Trophoblast cell (in vitro differentiated cells and primary cell): ENCODE data around the gene IL1R1.

ENCODE experiments used
- DNase-seq, 2 donors: peaks; one replicate each; pipeline ENCODE4 v3.0.0-alpha.2; 2016
- H2AFZ ChIP-seq: 2 replicates; pipeline ENCODE4 v1.6.1; 2013; ENCODE audit warnings: low read length, moderate library complexity, mild to moderate bottlenecking; ENCODE audit not compliant: insufficient read depth, poor library complexity
- H2AK5ac ChIP-seq: 2 replicates; pipeline ENCODE4 v1.6.1; 2013; ENCODE audit warnings: mild to moderate bottlenecking, low read length
- H2BK120ac ChIP-seq: 2 replicates; pipeline ENCODE4 v1.6.1; 2013; ENCODE audit warnings: low read length, mild to moderate bottlenecking, moderate library complexity; ENCODE audit not compliant: insufficient read depth, poor library complexity
- H2BK12ac ChIP-seq: 2 replicates; pipeline ENCODE4 v1.6.1; 2013; ENCODE audit warnings: mild to moderate bottlenecking, low read length, moderate library complexity
- H2BK5ac ChIP-seq: 2 replicates; pipeline ENCODE4 v1.6.1; 2013; ENCODE audit warnings: low read length, low read depth, moderate library complexity, mild to moderate bottlenecking; ENCODE audit not compliant: poor library complexity
- H3K14ac ChIP-seq: 2 replicates; pipeline ENCODE4 v1.6.1; 2013; ENCODE audit warnings: mild to moderate bottlenecking, low read length
- H3K18ac ChIP-seq: 2 replicates; pipeline ENCODE4 v1.6.1; 2013; ENCODE audit warnings: mild to moderate bottlenecking, low read length
- H3K23ac ChIP-seq: 2 replicates; pipeline ENCODE4 v1.6.1; 2013; ENCODE audit warnings: low read length
- H3K27ac ChIP-seq: 2 replicates; pipeline ENCODE4 v1.5.1; 2013; ENCODE audit warnings: low read depth, mild to moderate bottlenecking, inconsistent platforms, low read length, moderate library complexity
- H3K27me3 ChIP-seq: 2 replicates; pipeline ENCODE4 v1.6.1; 2013; ENCODE audit warnings: inconsistent platforms, mild to moderate bottlenecking, low read length, moderate library complexity; ENCODE audit not compliant: insufficient read depth
- H3K36me3 ChIP-seq, 2 experiments: 1 replicate in 1 of 2; 2 replicates in 1 of 2; pipeline ENCODE4 v1.6.1; 2013; ENCODE audit warnings: low read length in 2 of 2, mild to moderate bottlenecking in 2 of 2, moderate library complexity in 1 of 2; ENCODE audit not compliant: insufficient read depth in 2 of 2, control insufficient read depth in 1 of 2
- H3K4ac ChIP-seq: 2 replicates; pipeline ENCODE4 v1.6.1; 2013; ENCODE audit warnings: low read depth, mild to moderate bottlenecking, low read length, moderate library complexity
- H3K4me1 ChIP-seq, 2 experiments: 1 replicate in 1 of 2; 2 replicates in 1 of 2; pipeline ENCODE4 v1.6.1; 2013; ENCODE audit warnings: low read length in 2 of 2, mild to moderate bottlenecking in 2 of 2, moderate library complexity in 1 of 2; ENCODE audit not compliant: insufficient read depth in 2 of 2, control insufficient read depth in 1 of 2
- H3K4me2 ChIP-seq: 2 replicates; pipeline ENCODE4 v1.6.1; 2013; ENCODE audit warnings: inconsistent platforms, mild to moderate bottlenecking, low read length, moderate library complexity
- H3K4me3 ChIP-seq: 2 replicates; pipeline ENCODE4 v1.5.1; 2013; ENCODE audit warnings: mild to moderate bottlenecking, low read depth, low read length, inconsistent platforms
- H3K79me1 ChIP-seq: one replicate; pipeline ENCODE4 v1.6.1; 2013; ENCODE audit warnings: low read length
- H3K79me2 ChIP-seq: 2 replicates; pipeline ENCODE4 v1.6.1; 2013; ENCODE audit warnings: low read length, mild to moderate bottlenecking; ENCODE audit not compliant: control insufficient read depth, insufficient read depth, poor library complexity
- H3K9ac ChIP-seq: 2 replicates; pipeline ENCODE4 v1.6.1; 2013; ENCODE audit warnings: mild to moderate bottlenecking, low read length
- H3K9me3 ChIP-seq: 2 replicates; pipeline ENCODE4 v1.6.1; 2013; ENCODE audit warnings: low read depth, mild to moderate bottlenecking, control low read depth, inconsistent platforms, low read length; ENCODE audit not compliant: insufficient read depth
- H4K12ac ChIP-seq: 2 replicates; pipeline ENCODE4 v1.6.1; 2013; ENCODE audit warnings: low read depth, mild to moderate bottlenecking, low read length, moderate library complexity
- H4K8ac ChIP-seq: 2 replicates; pipeline ENCODE4 v1.6.1; 2013; ENCODE audit warnings: low read depth, mild to moderate bottlenecking, low read length, moderate library complexity
- H4K91ac ChIP-seq: one replicate; pipeline ENCODE4 v1.6.1; 2013; ENCODE audit warnings: low read depth, mild to moderate bottlenecking, low read length, moderate library complexity
- WGBS: extraction: QIAGEN DNeasy Blood & Tissue Kit; methylation state at CpG from one replicate; pipeline ENCODE4 v1.1.7; 2013; ENCODE audit warnings: missing lambda C conversion rate; ENCODE audit not compliant: insufficient read length, insufficient coverage; ENCODE audit errors: extremely low coverage; 5-methylcytosine and 5-hydroxymethylcytosine counted together

IL1R1 gene

GRCh38 chr2:102155703-102156515 lies 13.4 kb downstream of the IL1R1 start:
- H3K79me1 ChIP-seq = peaks cover 36% of the 10 kb centered on the region
- peaks cover 5% of the 10 kb centered on the region for H3K79me2 ChIP-seq
- H2BK5ac ChIP-seq = peak overlapping the region; percentile 93
- peaks cover 3 to 11% of the 10 kb centered on the region in 2 experiments for H3K36me3 ChIP-seq
- no CpG with 5 or more reads among the region's 6 CpGs for WGBS
- no peak overlapping the region for H3K23ac ChIP-seq
- H4K8ac ChIP-seq = peak overlapping the region; percentile 52
- peak; percentile 85 to 97 for DNase-seq
- no peaks in the 10 kb centered on the region for H3K27me3 ChIP-seq
- peak overlapping the region; percentile 57 for H3K4ac ChIP-seq
- peak overlapping the region; percentile 89 for H4K91ac ChIP-seq
- H2AFZ ChIP-seq = no peak overlapping the region
- H3K4me3 ChIP-seq = no peak overlapping the region
- H3K4me1 ChIP-seq = peaks cover 31 to 41% of the 10 kb centered on the region in 2 experiments
- peak overlapping the region; percentile 66 for H2BK12ac ChIP-seq
- peak overlapping the region; percentile 92 for H3K27ac ChIP-seq
- H3K9me3 ChIP-seq = no peaks in the 10 kb centered on the region
- peak overlapping the region; percentile 14 for H4K12ac ChIP-seq
- H3K9ac ChIP-seq = no peak overlapping the region
- peak overlapping the region; percentile 80 for H3K14ac ChIP-seq
- peak overlapping the region; percentile 58 for H3K18ac ChIP-seq
- H3K4me2 ChIP-seq = no peak overlapping the region
- H2BK120ac ChIP-seq = peak overlapping the region; percentile 87
- peak overlapping the region; percentile 25 for H2AK5ac ChIP-seq

- Histone ChIP-seq H3K4me1 (peaks cover 33 to 41% of the 10 kb centered on the region in 2 experiments), H3K9me3 (no peaks in the 10 kb centered on the region), H3K4ac (peak overlapping the region; percentile 10), H2AK5ac (peak overlapping the region; percentile 99), H4K91ac (peak overlapping the region; percentile 89), H3K79me1 (peaks cover 35% of the 10 kb centered on the region), H3K36me3 (peaks cover 3 to 7% of the 10 kb centered on the region in 2 experiments), H2BK5ac (peak overlapping the region; percentile 85), H3K4me3 (no peak overlapping the region), H3K9ac (no peak overlapping the region), H2AFZ (no peak overlapping the region), H3K4me2 (no peak overlapping the region), H3K27me3 (no peaks in the 10 kb centered on the region), H4K8ac (peak overlapping the region; percentile 35), H3K23ac (no peak overlapping the region), H3K14ac (peak overlapping the region; percentile 75), H2BK12ac (peak overlapping the region; percentile 95), H3K27ac (peak overlapping the region; percentile 73), H2BK120ac (peak overlapping the region; percentile 94), H3K18ac (peak overlapping the region; percentile 82), H3K79me2 (peaks cover 3% of the 10 kb centered on the region), H4K12ac (no peak overlapping the region)
- no peak for DNase-seq
Observed at GRCh38 chr2:102158011-102158755, 15.6 kb downstream of the IL1R1 start.

GRCh38 chr2:102159295-102159694 lies 16.7 kb downstream of the IL1R1 start:
- Histone ChIP-seq H3K4me3 (no peak overlapping the region), H3K18ac (no peak overlapping the region), H3K4me1 (peaks cover 33 to 41% of the 10 kb centered on the region in 2 experiments), H2BK5ac (peak overlapping the region; percentile 34), H3K79me1 (peaks cover 38% of the 10 kb centered on the region), H4K12ac (no peak overlapping the region), H3K9ac (no peak overlapping the region), H3K23ac (no peak overlapping the region), H2AK5ac (no peak overlapping the region), H3K27me3 (no peaks in the 10 kb centered on the region), H3K4ac (no peak overlapping the region), H3K14ac (no peak overlapping the region), H4K8ac (no peak overlapping the region), H2BK12ac (peak overlapping the region; percentile 23), H3K27ac (peak overlapping the region; percentile 73), H4K91ac (peak overlapping the region; percentile 55), H3K36me3 (peaks cover 2 to 4% of the 10 kb centered on the region in 2 experiments), H3K4me2 (peak overlapping the region; percentile 13), H2AFZ (no peak overlapping the region), H3K9me3 (no peaks in the 10 kb centered on the region), H3K79me2 (peaks cover 3% of the 10 kb centered on the region), H2BK120ac (peak overlapping the region; percentile 45)
- DNase-seq = no peak
- no CpG with 5 or more reads among the region's 1 CpG for WGBS

GRCh38 chr2:102166189-102166845 lies 23.8 kb downstream of the IL1R1 start:
- DNase-seq = no peak
- H4K91ac ChIP-seq = no peak overlapping the region
- no peak overlapping the region for H2BK120ac ChIP-seq
- no peak overlapping the region for H3K4me2 ChIP-seq
- no peak overlapping the region for H3K18ac ChIP-seq
- H2BK5ac ChIP-seq = no peak overlapping the region
- no peak overlapping the region for H2BK12ac ChIP-seq
- H3K4me3 ChIP-seq = no peak overlapping the region
- no peak overlapping the region for H2AFZ ChIP-seq
- no peaks in the 10 kb centered on the region for H3K79me2 ChIP-seq
- peaks cover 6% of the 10 kb centered on the region for H3K79me1 ChIP-seq
- no peak overlapping the region for H3K9ac ChIP-seq
- H3K4me1 ChIP-seq = peaks cover 2 to 3% of the 10 kb centered on the region in 2 experiments
- H3K23ac ChIP-seq = no peak overlapping the region
- no CpG with 5 or more reads among the region's 4 CpGs for WGBS
- H3K4ac ChIP-seq = no peak overlapping the region
- no peak overlapping the region for H2AK5ac ChIP-seq
- no peak overlapping the region for H3K27ac ChIP-seq
- H3K27me3 ChIP-seq = no peaks in the 10 kb centered on the region
- no peaks in the 10 kb centered on the region for H3K9me3 ChIP-seq
- no peak overlapping the region for H4K12ac ChIP-seq
- no peak overlapping the region for H3K14ac ChIP-seq
- no peak overlapping the region for H4K8ac ChIP-seq
- peaks cover 0 to 2% of the 10 kb centered on the region in 2 experiments for H3K36me3 ChIP-seq
